ENCODE results near the gene WFS1.

Gene WFS1

GRCh38 chr4:6307891-6308290 lies 38.2 kb downstream of the WFS1 start:
- no peak for TF ChIP-seq CTCF (IDR thresholded peaks at IDR 0.05; ENCODE audit: low read depth, low read length)
- Histone ChIP-seq H3K4me3 (ENCODE audit: low read depth, low read length) (no peak overlapping the region), H3K9me3 (no peaks in the 10 kb centered on the region), H3K4me1 (no peaks in the 10 kb centered on the region), H3K27me3 (no peaks in the 10 kb centered on the region), H3K36me3 (peaks cover 4% of the 10 kb centered on the region)
- DNase-seq, result no peak

- peak; percentile 82 for DNase-seq
- no peaks in the 10 kb centered on the region for H3K36me3 ChIP-seq
- no peaks in the 10 kb centered on the region for H3K27me3 ChIP-seq
- H3K9me3 ChIP-seq, result no peaks in the 10 kb centered on the region
- H3K4me1 ChIP-seq, result no peaks in the 10 kb centered on the region
- H3K4me3 ChIP-seq (ENCODE audit: low read depth, low read length), result peak overlapping the region; percentile 67
- 0 out of 2 replicates have a peak, but pooled peaks have one; percentile 21 for TF ChIP-seq CTCF (IDR thresholded peaks at IDR 0.05; ENCODE audit: low read depth, low read length)
Measured at GRCh38 chr4:6308899-6309643, 39.4 kb downstream of the WFS1 start.

- DNase-seq, result no peak
- H3K4me3 ChIP-seq (ENCODE audit: low read depth, low read length), result peak overlapping the region; percentile 67
- H3K4me1 ChIP-seq, result no peaks in the 10 kb centered on the region
Measured at GRCh38 chr4:6309777-6310176, 40.1 kb downstream of the WFS1 start.

GRCh38 chr4:6313216-6313615 lies 43.6 kb downstream of the WFS1 start:
- Histone ChIP-seq H3K27me3 (no peaks in the 10 kb centered on the region), H3K36me3 (no peaks in the 10 kb centered on the region), H3K9me3 (no peaks in the 10 kb centered on the region), H3K4me3 (ENCODE audit: low read depth, low read length) (no peak overlapping the region), H3K4me1 (no peaks in the 10 kb centered on the region)
- no peak for DNase-seq
- TF ChIP-seq CTCF (IDR thresholded peaks at IDR 0.05; ENCODE audit: low read depth, low read length), result no peak

More at GRCh38 chr4:6309777-6310176, 40.1 kb downstream of the WFS1 start:
- Histone ChIP-seq H3K27me3 (no peaks in the 10 kb centered on the region), H3K9me3 (no peaks in the 10 kb centered on the region), H3K36me3 (no peaks in the 10 kb centered on the region)
- no peak for TF ChIP-seq CTCF (IDR thresholded peaks at IDR 0.05; ENCODE audit: low read depth, low read length)

- no peak overlapping the region for H3K4me3 ChIP-seq (ENCODE audit: low read depth, low read length)
- no peaks in the 10 kb centered on the region for H3K36me3 ChIP-seq
- TF ChIP-seq CTCF (IDR thresholded peaks at IDR 0.05; ENCODE audit: low read depth, low read length), result no peak
- no peaks in the 10 kb centered on the region for H3K27me3 ChIP-seq
- no peaks in the 10 kb centered on the region for H3K4me1 ChIP-seq
- no peaks in the 10 kb centered on the region for H3K9me3 ChIP-seq
- DNase-seq, result no peak
Measured at GRCh38 chr4:6316461-6317003, 46.9 kb downstream of the WFS1 start.

- no peaks in the 10 kb centered on the region for H3K36me3 ChIP-seq
- no peaks in the 10 kb centered on the region for H3K27me3 ChIP-seq
- no peak overlapping the region for H3K4me3 ChIP-seq (ENCODE audit: low read depth, low read length)
- no peak for TF ChIP-seq CTCF (IDR thresholded peaks at IDR 0.05; ENCODE audit: low read depth, low read length)
- DNase-seq, result no peak
- no peaks in the 10 kb centered on the region for H3K9me3 ChIP-seq
- H3K4me1 ChIP-seq, result no peaks in the 10 kb centered on the region
Measured at GRCh38 chr4:6318206-6318605, 48.6 kb downstream of the WFS1 start.

Data from BE2C (cell line).